ENCODE results near the gene AMBP. TPM values are rescaled to one million over a fixed set of nuclear protein-coding genes. Genes with fewer than 3 reads are reported as not detected.

AMBP gene
- total RNA-seq (2022; extraction: Qiagen RNA extraction; ENCODE audit: low read depth) = 6.4 to 8.9 TPM (median 7.8 TPM) in 5 replicates

DNA sequence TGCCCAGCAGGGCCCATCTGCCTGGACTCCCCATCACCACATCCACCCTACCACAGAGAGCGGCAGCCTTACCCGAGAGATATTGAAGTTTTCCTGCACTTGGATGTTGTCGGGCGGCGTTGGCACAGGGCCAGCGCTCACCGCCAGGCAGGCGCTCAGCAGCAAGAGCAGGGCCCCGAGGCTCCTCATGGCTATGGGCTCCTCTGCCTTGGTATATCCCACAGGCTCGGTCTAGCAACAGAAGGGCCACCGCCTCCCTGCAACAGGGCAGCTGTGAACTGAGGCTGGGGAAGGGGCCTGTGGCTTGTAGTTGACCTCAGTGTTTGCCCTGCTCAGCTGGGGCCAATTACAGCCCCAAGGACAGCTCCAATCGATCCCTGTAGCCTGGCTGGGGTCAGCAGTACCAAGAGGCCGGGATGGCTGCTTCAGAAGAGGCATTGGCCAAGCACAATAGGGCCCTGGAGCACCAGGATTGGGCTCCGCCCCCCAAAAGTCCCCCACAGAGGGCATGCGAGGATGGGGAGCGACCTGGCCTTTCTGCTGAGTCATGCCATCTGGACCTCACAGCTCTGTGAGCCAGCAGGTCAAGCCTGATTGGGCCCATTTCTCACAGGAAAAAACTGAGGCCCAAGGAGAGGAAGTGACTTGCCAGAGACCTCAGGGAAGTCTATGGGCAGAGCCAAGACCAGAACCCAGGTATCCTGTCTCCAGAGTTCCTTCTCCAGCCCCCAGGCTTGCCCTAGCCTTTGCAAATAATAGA, at the start of gene AMBP:
Gene AMBP (minus strand): TSS at position 280 of the 760 bp plus-strand sequence. CDS start 91 bp downstream, at position 189.

DNA sequence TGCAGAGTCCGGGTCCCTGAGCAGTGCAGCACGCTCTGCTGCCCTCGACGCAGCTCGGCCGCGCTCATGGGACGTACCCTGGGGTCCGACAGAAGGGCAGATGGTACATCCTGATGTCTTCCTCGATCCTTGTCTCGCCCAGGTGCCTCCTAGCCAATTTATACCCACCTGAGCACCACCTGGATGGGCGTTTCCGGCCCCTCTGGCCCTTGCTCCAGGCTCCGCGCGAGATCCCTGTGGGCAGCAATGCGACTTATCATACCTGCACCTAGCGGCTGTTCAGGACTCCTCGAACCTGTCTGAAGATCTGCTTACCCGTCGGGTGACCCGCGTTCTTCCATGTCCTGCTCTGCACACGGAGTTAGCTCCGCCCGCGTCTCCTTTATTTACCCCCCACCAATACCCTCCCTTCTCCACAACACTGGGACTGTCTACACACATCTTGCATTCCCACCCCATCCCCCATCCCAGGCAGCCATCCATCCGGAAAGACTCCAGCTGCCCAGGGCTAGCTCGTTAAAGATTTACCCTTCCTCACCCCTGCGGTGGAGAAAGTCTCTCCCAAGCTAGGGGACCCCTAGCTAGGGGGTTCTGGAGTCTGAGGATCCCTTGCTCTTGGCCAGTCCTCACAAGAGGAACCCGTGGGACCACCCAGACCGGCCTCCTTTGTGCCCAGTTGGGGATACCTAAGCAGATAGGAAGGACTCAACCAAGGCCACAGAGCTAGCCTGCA, 21.0 kb upstream of the AMBP start, which contains the start of gene KIF12:
Gene KIF12 (minus strand): TSS at position 357 of the 733 bp plus-strand sequence. CDS start 16 bp downstream, at position 341.

Other genes with a start within 250 kb of the AMBP start
- gene ZNF618, start 202.0 kb downstream of the AMBP start, total RNA-seq (2022; extraction: Qiagen RNA extraction; ENCODE audit: low read depth) = 9.0 to 13.3 TPM (median 11.4 TPM) in 5 replicates
- gene KIF12, start 21.0 kb upstream of the AMBP start, total RNA-seq (2022; extraction: Qiagen RNA extraction; ENCODE audit: low read depth) = 1.4 to 2.8 TPM (median 2.0 TPM) in 5 replicates
- 10.6 to 16.2 TPM (median 14.5 TPM) in 5 replicates for gene COL27A1, start 77.2 kb upstream of the AMBP start, total RNA-seq (2022; extraction: Qiagen RNA extraction; ENCODE audit: low read depth)
- not detected in 5 replicates for gene ORM1, start 244.8 kb upstream of the AMBP start, total RNA-seq (2022; extraction: Qiagen RNA extraction; ENCODE audit: low read depth)

All from A549 treated with DMSO at 1 μM for 4 hours (cell line).